ENCODE data around the gene DAGLB.
"Not testable (repeated sequence)": the region's sequence is repeated elsewhere in the genome, so short reads cannot be mapped to it uniquely, and the experiment has no call there.

The DAGLB gene

DNA sequence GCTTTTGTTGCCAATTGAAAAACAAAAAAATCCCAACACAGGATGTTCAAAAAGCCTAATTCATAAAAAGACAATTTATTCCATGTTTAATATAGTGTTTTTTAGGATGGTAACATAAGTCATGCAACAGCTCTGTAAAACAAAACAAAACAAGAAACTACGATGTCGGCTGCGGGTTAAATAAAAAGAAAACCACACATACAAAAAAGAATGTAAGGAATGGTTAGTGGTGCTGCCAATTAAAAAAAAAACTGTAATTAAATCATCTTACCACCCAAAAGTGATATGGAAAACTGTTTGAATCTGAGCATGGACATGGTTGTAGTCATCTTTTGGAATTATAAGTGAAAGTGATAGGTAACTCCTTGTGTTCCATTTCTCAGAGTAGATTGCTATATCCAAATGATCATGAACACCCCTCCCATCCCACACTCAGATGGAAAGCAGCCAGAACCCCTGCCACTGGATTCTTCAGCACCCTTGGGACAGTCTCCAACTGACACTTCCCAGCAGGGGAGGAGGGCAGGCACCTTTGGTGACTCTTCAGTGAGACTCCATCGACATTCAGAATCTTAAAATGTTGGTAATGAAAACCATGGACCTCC is 14.3 kb upstream of the DAGLB start:
- no peak for TF ChIP-seq CTCF (IDR thresholded peaks at IDR 0.05; ENCODE audit: control insufficient read depth, extremely low read depth, insufficient read depth)
- H3K4me3 ChIP-seq (ENCODE audit: low read depth, low read length), result no peak overlapping the region
- no peak for DNase-seq (ENCODE audit: low read depth)

GRCh38 chr7:6460990-6461584 is 13.3 kb upstream of the DAGLB start:
- TF ChIP-seq CTCF (IDR thresholded peaks at IDR 0.05; ENCODE audit: control insufficient read depth, extremely low read depth, insufficient read depth), result no peak
- H3K4me3 ChIP-seq (ENCODE audit: low read depth, low read length), result no peak overlapping the region
- no peak for DNase-seq (ENCODE audit: low read depth)

GRCh38 chr7:6460303-6460702 is 12.5 kb upstream of the DAGLB start:
- H3K4me3 ChIP-seq (ENCODE audit: low read depth, low read length), result no peak overlapping the region
- TF ChIP-seq CTCF (IDR thresholded peaks at IDR 0.05; ENCODE audit: control insufficient read depth, extremely low read depth, insufficient read depth), result no peak
- peak; percentile 92 for DNase-seq (ENCODE audit: low read depth)

DNA sequence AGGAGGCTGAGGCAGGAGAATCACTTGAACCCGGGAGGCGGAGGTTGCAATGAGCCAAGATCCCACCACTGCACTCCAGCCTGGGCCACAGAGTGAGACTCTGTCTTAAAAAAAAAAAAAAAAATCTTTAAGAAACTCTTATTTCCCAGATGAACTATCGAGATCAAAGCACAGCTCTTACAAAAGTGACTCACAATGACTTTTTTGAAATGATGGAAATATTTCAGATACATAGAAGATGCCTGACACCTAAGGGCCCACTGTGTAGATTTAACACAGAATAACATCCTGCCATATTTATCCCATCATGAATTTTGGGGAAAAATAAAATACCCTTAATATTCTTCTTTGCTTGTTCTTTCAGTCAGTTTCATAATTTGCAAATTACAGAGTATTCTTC is 10.9 kb upstream of the DAGLB start:
- H3K4me3 ChIP-seq (ENCODE audit: low read depth, low read length); DNase-seq (ENCODE audit: low read depth): not testable (repeated sequence)

DNA sequence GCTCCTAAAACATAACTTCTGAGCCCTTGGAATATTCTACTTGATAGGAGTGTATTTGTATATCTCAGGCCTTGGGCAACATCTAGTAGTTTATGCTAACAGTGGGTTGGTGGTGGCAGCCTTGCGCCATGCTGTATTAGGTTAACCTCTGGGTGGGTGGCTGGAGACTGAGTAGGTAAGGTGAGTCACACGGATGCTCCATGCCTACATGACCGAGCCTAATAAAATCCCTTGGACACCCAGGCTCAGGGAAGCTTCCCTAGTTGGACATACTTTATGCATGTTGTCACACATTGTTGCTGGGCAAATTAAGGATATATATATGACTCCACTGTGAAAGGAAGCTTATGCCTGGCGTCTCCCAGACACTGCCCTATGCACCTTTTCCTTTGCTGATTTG is 6.0 kb upstream of the DAGLB start:
- H3K4me3 ChIP-seq (ENCODE audit: low read depth, low read length), result no peak overlapping the region
- DNase-seq (ENCODE audit: low read depth), result no peak
- no peak for TF ChIP-seq CTCF (IDR thresholded peaks at IDR 0.05; ENCODE audit: control insufficient read depth, extremely low read depth, insufficient read depth)

- no peak overlapping the region for H3K4me3 ChIP-seq (ENCODE audit: low read depth, low read length)
- no peak for DNase-seq (ENCODE audit: low read depth)
- TF ChIP-seq CTCF (IDR thresholded peaks at IDR 0.05; ENCODE audit: control insufficient read depth, extremely low read depth, insufficient read depth), result no peak
Measured at GRCh38 chr7:6451224-6451705, 3.5 kb upstream of the DAGLB start.

DNA sequence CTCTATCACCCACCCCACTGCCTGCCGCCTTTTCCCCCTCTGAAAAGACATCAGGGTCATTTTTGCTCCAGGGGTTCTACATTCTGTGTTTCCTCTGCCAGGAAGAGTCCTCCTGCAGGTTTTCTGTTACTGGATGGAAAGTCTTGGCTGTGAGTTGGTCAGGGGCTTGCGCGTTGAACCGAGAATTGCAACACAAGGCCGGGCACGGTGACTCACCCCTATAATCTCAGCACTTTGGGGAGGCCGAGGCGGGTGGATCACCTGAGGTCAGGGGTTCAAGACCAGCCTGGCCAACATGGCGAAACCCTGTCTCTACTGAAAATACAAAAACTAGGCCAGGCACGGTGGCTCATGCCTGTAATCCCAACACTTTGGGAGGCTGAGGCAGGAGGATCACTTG is 2.8 kb upstream of the DAGLB start:
- not testable (repeated sequence) for DNase-seq (ENCODE audit: low read depth); H3K4me3 ChIP-seq (ENCODE audit: low read depth, low read length)

- not testable (repeated sequence) for H3K4me3 ChIP-seq (ENCODE audit: low read depth, low read length); DNase-seq (ENCODE audit: low read depth)
Measured at GRCh38 chr7:6449884-6450283, 2.1 kb upstream of the DAGLB start.

Measured in LNCaP clone FGC (cell line).